ENCODE data around the gene GAPDHS. TPM values are rescaled to one million over a fixed set of nuclear protein-coding genes. Genes with fewer than 3 reads are reported as not detected.

GAPDHS gene
- total and polyA plus RNA-seq, 2 of the 13 experiments (the other 11 are each of a cell fraction or from before 2014, with no cell fraction given), result not detected

GRCh38 chr19:35486268-35486708 lies 47.0 kb upstream of the GAPDHS start (continued):
- no peak for TF ChIP-seq PAX8 (CRISPR knock-in tag; IDR thresholded peaks at IDR 0.05; ENCODE audit: borderline replicate concordance)
- TF ChIP-seq KLF16 (CRISPR knock-in tag; IDR thresholded peaks at IDR 0.05), result no peak
- no peak for TF ChIP-seq ZNF841 (CRISPR knock-in tag; IDR thresholded peaks at IDR 0.05; ENCODE audit: borderline replicate concordance)
- no peak for TF ChIP-seq ZNF10 (CRISPR knock-in tag; IDR thresholded peaks at IDR 0.05; ENCODE audit: borderline replicate concordance, low read depth)
- TF ChIP-seq ZNF431 (CRISPR knock-in tag; IDR thresholded peaks at IDR 0.05; ENCODE audit: borderline replicate concordance, low read depth), result no peak
- no peak for TF ChIP-seq ZNF441 (CRISPR knock-in tag; IDR thresholded peaks at IDR 0.05; ENCODE audit: borderline replicate concordance)
- TF ChIP-seq, protein P1, sequence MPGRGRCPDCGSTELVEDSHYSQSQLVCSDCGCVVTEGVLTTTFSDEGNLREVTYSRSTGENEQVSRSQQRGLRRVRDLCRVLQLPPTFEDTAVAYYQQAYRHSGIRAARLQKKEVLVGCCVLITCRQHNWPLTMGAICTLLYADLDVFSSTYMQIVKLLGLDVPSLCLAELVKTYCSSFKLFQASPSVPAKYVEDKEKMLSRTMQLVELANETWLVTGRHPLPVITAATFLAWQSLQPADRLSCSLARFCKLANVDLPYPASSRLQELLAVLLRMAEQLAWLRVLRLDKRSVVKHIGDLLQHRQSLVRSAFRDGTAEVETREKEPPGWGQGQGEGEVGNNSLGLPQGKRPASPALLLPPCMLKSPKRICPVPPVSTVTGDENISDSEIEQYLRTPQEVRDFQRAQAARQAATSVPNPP (CRISPR knock-in tag; IDR thresholded peaks at IDR 0.05), result no peak
- TF ChIP-seq UBTF (CRISPR knock-in tag; IDR thresholded peaks at IDR 0.05), result no peak
- no peak for TF ChIP-seq AFF4 (CRISPR knock-in tag; IDR thresholded peaks at IDR 0.05)
- TF ChIP-seq, protein P2, sequence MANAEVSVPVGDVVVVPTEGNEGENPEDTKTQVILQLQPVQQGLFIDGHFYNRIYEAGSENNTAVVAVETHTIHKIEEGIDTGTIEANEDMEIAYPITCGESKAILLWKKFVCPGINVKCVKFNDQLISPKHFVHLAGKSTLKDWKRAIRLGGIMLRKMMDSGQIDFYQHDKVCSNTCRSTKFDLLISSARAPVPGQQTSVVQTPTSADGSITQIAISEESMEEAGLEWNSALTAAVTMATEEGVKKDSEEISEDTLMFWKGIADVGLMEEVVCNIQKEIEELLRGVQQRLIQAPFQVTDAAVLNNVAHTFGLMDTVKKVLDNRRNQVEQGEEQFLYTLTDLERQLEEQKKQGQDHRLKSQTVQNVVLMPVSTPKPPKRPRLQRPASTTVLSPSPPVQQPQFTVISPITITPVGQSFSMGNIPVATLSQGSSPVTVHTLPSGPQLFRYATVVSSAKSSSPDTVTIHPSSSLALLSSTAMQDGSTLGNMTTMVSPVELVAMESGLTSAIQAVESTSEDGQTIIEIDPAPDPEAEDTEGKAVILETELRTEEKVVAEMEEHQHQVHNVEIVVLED (CRISPR knock-in tag; IDR thresholded peaks at IDR 0.05; ENCODE audit: borderline replicate concordance), result 0 out of 2 replicates have a peak, but pooled peaks have one; percentile 3
- no peak for TF ChIP-seq NFE2L2 (IDR thresholded peaks at IDR 0.05; ENCODE audit: low read length)
- TF ChIP-seq NR2F6 (IDR thresholded peaks at IDR 0.05), result peak; percentile 62
- TF ChIP-seq NR2F6 (CRISPR knock-in tag; IDR thresholded peaks at IDR 0.05), result no peak
- no peak for TF ChIP-seq ZNF883 (CRISPR knock-in tag; IDR thresholded peaks at IDR 0.05; ENCODE audit: not compliant biosample characterization)
- no peak for TF ChIP-seq SMARCC2 (IDR thresholded peaks at IDR 0.05)
- TF ChIP-seq ZNF138 (CRISPR knock-in tag; IDR thresholded peaks at IDR 0.05; ENCODE audit: low read depth), result no peak
- no peak for TF ChIP-seq TEAD2 (CRISPR knock-in tag; IDR thresholded peaks at IDR 0.05)
- TF ChIP-seq ZBTB8A (CRISPR knock-in tag; IDR thresholded peaks at IDR 0.05; ENCODE audit: borderline replicate concordance, low read depth), result no peak
- no peak for TF ChIP-seq ONECUT2 (CRISPR knock-in tag; IDR thresholded peaks at IDR 0.05)
- peak; percentile 28; the same call in 1 of the 2 replicates for TF ChIP-seq NR2C2 (CRISPR knock-in tag; IDR thresholded peaks at IDR 0.05; ENCODE audit: borderline replicate concordance)
- TF ChIP-seq NFIC (IDR thresholded peaks at IDR 0.05; ENCODE audit: low read length), result 0 out of 2 replicates have a peak, but pooled peaks have one; percentile 40
